Mammary epithelial cell (primary cell): ENCODE data around the gene OPA1.
A peak's percentile ranks its signal among the peaks of the same experiment; 100 is the strongest.

Experiments used
- EZH2 ChIP-seq: IDR thresholded peaks from 2 replicates; pipeline ENCODE4 v1.6.1; 2012; ENCODE audit warnings: low read length, inconsistent platforms, borderline replicate concordance
- TF ChIP-seq, protein P1 (sequence below), 2 donors: IDR thresholded peaks in 1 of 2; conservative IDR thresholded peaks in 1 of 2; 2 replicates each; pipeline ENCODE4 v1.5.1; 2011 to 2012; ENCODE audit warnings: inconsistent platforms in 2 of 2, low read length in 2 of 2, mild to moderate bottlenecking in 2 of 2, control low read depth in 1 of 2, low read depth in 1 of 2; ENCODE audit not compliant: insufficient read depth in 1 of 2; ENCODE audit errors: extremely low read depth in 1 of 2

DNA sequence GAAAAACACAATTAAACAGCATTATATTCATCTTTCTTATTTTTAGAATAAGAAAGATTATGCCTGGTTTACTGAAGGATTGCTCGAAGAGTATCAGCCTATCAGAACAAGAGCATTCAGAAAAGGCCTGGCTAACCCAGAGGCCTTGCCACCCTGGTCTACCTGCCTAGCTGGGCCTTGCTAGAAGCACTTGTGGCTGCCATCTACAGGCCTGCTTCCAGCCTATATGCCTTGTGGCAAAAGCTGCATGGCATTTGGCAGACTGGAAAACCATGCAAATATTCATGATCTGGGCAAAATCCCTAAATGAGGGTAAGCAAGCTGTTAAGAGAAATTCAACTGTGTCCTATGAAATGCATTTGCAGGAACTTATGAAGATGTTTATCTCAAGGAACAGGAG is 29.0 kb upstream of the OPA1 start:
- TF ChIP-seq, protein P1, sequence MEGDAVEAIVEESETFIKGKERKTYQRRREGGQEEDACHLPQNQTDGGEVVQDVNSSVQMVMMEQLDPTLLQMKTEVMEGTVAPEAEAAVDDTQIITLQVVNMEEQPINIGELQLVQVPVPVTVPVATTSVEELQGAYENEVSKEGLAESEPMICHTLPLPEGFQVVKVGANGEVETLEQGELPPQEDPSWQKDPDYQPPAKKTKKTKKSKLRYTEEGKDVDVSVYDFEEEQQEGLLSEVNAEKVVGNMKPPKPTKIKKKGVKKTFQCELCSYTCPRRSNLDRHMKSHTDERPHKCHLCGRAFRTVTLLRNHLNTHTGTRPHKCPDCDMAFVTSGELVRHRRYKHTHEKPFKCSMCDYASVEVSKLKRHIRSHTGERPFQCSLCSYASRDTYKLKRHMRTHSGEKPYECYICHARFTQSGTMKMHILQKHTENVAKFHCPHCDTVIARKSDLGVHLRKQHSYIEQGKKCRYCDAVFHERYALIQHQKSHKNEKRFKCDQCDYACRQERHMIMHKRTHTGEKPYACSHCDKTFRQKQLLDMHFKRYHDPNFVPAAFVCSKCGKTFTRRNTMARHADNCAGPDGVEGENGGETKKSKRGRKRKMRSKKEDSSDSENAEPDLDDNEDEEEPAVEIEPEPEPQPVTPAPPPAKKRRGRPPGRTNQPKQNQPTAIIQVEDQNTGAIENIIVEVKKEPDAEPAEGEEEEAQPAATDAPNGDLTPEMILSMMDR (conservative IDR thresholded peaks at IDR 0.05 in 1 of 2, IDR thresholded peaks at IDR 0.05 in 1 of 2; ENCODE audit: extremely low read depth in 1 of 2, insufficient read depth in 1 of 2, low read depth in 1 of 2, low read length in 2 of 2), result peak; percentile 38 to 65
- TF ChIP-seq EZH2, result no peak
